Fibroblast of the aortic adventitia (primary cell): ENCODE measurements around the gene SEMA3C. TPM values are rescaled to one million over a fixed set of nuclear protein-coding genes. Genes with fewer than 3 reads are reported as not detected.

ENCODE experiments used
- DNase-seq: peaks from one replicate; pipeline ENCODE4 v3.0.0-alpha.2; 2010; ENCODE audit warnings: low read depth
- H3K4me3 ChIP-seq: 2 replicates; pipeline ENCODE4 v1.5.1; 2011; ENCODE audit warnings: low read depth, mild to moderate bottlenecking, control low read depth, low read length, moderate library complexity
- CTCF ChIP-seq: IDR thresholded peaks from 2 replicates; pipeline ENCODE4 v1.5.1; 2011; ENCODE audit warnings: mild to moderate bottlenecking, low read length, control low read depth, inconsistent platforms; ENCODE audit not compliant: insufficient read depth
- total RNA-seq: library from RNA; depleted of rRNA; stranded (reverse); fragments of >200 nt; gene quantifications from 2 replicates; pipeline ENCODE4 v1.2.3, GENCODE V29; 2012; ENCODE audit warnings: low replicate concordance

The SEMA3C gene
- total RNA-seq, 1 donor, result 208 TPM

GRCh38 chr7:80918399-80918798 lies 452 bp downstream of the SEMA3C start:
- H3K4me3 ChIP-seq, result peak overlapping the region; percentile 94
- DNase-seq, result no peak
- TF ChIP-seq CTCF, result no peak

DNA sequence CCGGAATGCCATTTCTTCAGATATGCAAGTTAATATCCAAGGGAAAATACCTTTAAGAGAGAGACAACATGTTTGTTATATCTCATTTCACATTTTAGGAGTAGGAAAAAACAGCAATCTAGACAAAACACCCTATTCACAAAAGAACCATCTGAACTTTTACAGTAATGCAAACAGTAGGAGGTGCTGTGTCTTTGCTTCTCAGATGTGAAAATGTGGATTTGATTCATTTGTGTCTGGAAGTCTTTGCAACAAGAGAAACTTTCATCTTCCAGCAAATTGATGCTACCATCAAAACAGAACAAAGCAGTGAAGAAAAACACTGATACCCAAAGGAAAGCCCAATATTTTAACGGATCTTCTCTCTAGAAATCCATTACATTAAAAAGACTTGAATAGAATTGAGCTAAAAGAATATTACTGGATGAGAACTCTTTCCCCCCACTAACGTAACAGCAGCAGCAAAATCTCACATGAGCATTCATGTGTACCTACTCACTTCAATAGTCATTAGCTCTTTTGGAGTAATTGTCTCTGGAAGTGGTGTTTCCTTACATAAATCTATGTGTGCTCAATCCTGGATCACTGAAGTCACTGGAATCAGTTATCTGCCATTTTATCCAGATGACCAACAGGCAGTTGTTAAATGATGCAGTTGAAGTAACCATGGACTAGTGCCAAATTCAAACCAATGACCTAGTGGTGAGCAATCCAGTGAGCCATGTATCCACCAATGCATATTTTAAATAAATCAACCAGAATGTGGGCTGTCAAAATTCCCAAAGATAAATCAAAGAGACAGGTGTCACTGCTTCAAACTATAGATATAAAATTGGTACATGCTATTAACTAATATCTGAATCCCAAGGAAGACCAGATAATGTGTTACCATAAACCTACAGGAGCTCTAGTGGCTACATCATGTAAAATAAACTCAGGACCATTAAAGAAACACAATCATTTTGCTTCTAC lies 1.8 kb downstream of the SEMA3C start:
- DNase-seq, result peak; percentile 83
- TF ChIP-seq CTCF, result peak; percentile 67
- H3K4me3 ChIP-seq, result peak overlapping the region; percentile 94

DNA sequence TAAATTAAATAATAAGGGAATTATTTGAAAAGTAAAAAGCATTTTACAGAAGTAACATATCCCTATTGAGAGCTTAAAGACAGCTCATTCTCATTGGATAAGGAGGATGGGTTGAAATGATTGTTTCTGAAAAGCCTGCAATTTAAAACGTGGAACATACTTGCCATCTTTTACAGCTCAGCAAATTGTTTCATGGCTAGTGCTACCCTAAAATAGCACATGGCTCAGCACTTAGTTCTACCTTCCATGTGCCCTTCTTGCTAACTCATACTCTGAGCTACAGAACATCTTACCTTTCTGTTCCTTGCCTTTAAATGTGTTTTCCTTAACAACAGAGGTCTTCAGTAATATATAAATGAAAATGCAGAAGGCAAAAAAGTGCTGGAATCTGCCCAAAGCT lies 8.6 kb downstream of the SEMA3C start:
- TF ChIP-seq CTCF, result no peak
- no peak overlapping the region for H3K4me3 ChIP-seq
- no peak for DNase-seq

GRCh38 chr7:80908360-80908797 lies 10.5 kb downstream of the SEMA3C start:
- no peak for DNase-seq
- no peak for TF ChIP-seq CTCF
- no peak overlapping the region for H3K4me3 ChIP-seq

DNA sequence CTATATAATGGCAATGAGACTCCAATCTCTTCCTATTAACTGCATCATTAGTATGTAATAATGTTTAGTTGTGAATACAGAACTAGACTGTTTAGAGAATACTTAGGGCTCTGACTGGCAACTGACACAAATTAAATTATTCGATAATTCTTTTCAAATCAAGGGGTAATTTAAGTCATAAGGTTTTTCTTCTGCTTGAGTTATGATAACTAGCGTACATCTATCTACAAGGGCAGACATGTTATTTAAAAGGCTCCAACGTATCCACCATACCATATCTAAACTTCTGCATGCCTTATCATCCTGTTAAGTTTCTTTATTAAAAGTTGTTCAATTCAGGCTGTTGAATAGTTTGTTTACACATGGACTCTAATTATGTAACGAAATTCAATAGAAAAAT lies 11.2 kb downstream of the SEMA3C start:
- H3K4me3 ChIP-seq, result no peak overlapping the region
- DNase-seq, result no peak
- no peak for TF ChIP-seq CTCF

- DNase-seq, result no peak
- no peak for TF ChIP-seq CTCF
- H3K4me3 ChIP-seq, result no peak overlapping the region
Observed at GRCh38 chr7:80907141-80907601, 11.7 kb downstream of the SEMA3C start.
